Fibroblast of lung (primary cell): ENCODE data around the gene ABCD1. TPM values are rescaled to one million over a fixed set of nuclear protein-coding genes. Genes with fewer than 3 reads are reported as not detected.

ENCODE experiments used
- DNase-seq, 2 donors: peaks; one replicate each; pipeline versions ENCODE4 v3.0.0 to v3.0.0-alpha.2; 2010; ENCODE audit warnings: low read depth in 2 of 2
- H2AFZ ChIP-seq: 2 replicates; pipeline ENCODE4 v1.5.1; 2012; ENCODE audit warnings: low read length, control low read depth, inconsistent platforms
- H3K27ac ChIP-seq: 2 replicates; pipeline ENCODE4 v1.5.1; 2011; ENCODE audit warnings: low read length, control low read depth; ENCODE audit not compliant: insufficient read depth
- H3K27me3 ChIP-seq: 2 replicates; pipeline ENCODE4 v1.5.1; 2011; ENCODE audit warnings: mild to moderate bottlenecking, low read length; ENCODE audit not compliant: control insufficient read depth, insufficient read depth
- H3K36me3 ChIP-seq: 2 replicates; pipeline ENCODE4 v1.5.1; 2011; ENCODE audit warnings: low read length; ENCODE audit not compliant: control insufficient read depth, insufficient read depth
- H3K4me1 ChIP-seq: 2 replicates; pipeline ENCODE4 v1.5.1; 2011; ENCODE audit warnings: low read length; ENCODE audit not compliant: control insufficient read depth, insufficient read depth; ENCODE audit errors: extremely low read depth
- H3K4me2 ChIP-seq: 2 replicates; pipeline ENCODE4 v1.5.1; 2011; ENCODE audit warnings: low read length, control low read depth; ENCODE audit not compliant: insufficient read depth; ENCODE audit errors: extremely low read depth
- H3K4me3 ChIP-seq, 4 experiments: fragments of 200-600 bp in 1 of 4; sonication (generic) in 1 of 4; replicated peaks in 1 of 4; 2 replicates each; pipeline ENCODE4 v1.5.1; 2011 to 2016; ENCODE audit warnings: low read length in 4 of 4, low read depth in 3 of 4, mild to moderate bottlenecking in 3 of 4, control low read depth in 2 of 4, inconsistent platforms in 1 of 4, mixed read lengths in 1 of 4; ENCODE audit not compliant: insufficient read depth in 1 of 4; ENCODE audit errors: control extremely low read depth in 1 of 4
- H3K79me2 ChIP-seq: 2 replicates; pipeline ENCODE4 v1.5.1; 2012; ENCODE audit warnings: mild to moderate bottlenecking, low read length, inconsistent platforms; ENCODE audit not compliant: control insufficient read depth, insufficient read depth
- H3K9ac ChIP-seq: 2 replicates; pipeline ENCODE4 v1.5.1; 2011; ENCODE audit warnings: mild to moderate bottlenecking, low read length, control low read depth; ENCODE audit not compliant: insufficient read depth
- H3K9me3 ChIP-seq: 2 replicates; pipeline ENCODE4 v1.5.1; 2012; ENCODE audit warnings: low read depth, low read length; ENCODE audit not compliant: control insufficient read depth, insufficient read depth
- H4K20me1 ChIP-seq: 2 replicates; pipeline ENCODE4 v1.5.1; 2011; ENCODE audit warnings: low read length; ENCODE audit not compliant: control insufficient read depth, insufficient read depth; ENCODE audit errors: extremely low read depth
- CTCF ChIP-seq, 2 donors: IDR thresholded peaks in 1 of 2; conservative IDR thresholded peaks in 1 of 2; 1 replicate in 1 of 2; 2 replicates in 1 of 2; pipeline ENCODE4 v1.5.1; 2011 to 2012; ENCODE audit warnings: low read length in 2 of 2, control low read depth in 1 of 2, inconsistent platforms in 1 of 2, low read depth in 1 of 2, mild to moderate bottlenecking in 1 of 2
- EZH2 ChIP-seq: IDR thresholded peaks from 2 replicates; pipeline ENCODE4 v1.5.1; 2012; ENCODE audit warnings: low read length, control low read depth, mild to moderate bottlenecking; ENCODE audit errors: missing control alignments
- polyA plus RNA-seq, 2 donors: library from polyadenylated mRNA; depleted of rRNA in 1 of 2; stranded (reverse) in 1 of 2; unstranded in 1 of 2; fragments of >200 nt; gene quantifications; 2 replicates each; pipeline ENCODE4 v1.2.1, GENCODE V29; 2011 to 2012; ENCODE audit warnings: missing spikeins in 1 of 2
- total RNA-seq: library from RNA; depleted of rRNA; stranded (reverse); fragments of >200 nt; gene quantifications from 2 replicates; pipeline ENCODE4 v1.2.1, GENCODE V29; 2014

Gene ABCD1
- total and polyA plus RNA-seq, 2 donors (not counting 1 experiment from before 2014, with no cell fraction given): 4.0 to 12.7 TPM

- no peaks in the 10 kb centered on the region for H3K27me3 ChIP-seq
- no peak overlapping the region for H3K4me2 ChIP-seq
- no peaks in the 10 kb centered on the region for H3K79me2 ChIP-seq
- H3K9me3 ChIP-seq: no peaks in the 10 kb centered on the region
- H4K20me1 ChIP-seq: no peaks in the 10 kb centered on the region
- no peak overlapping the region for H3K4me3 ChIP-seq
- no peak overlapping the region for H3K27ac ChIP-seq
- TF ChIP-seq EZH2 (no peak), CTCF (conservative IDR thresholded peaks at IDR 0.05 in 1 of 2, IDR thresholded peaks at IDR 0.05 in 1 of 2; ENCODE audit: low read depth in 1 of 2, low read length in 2 of 2) (peak; percentile 60 to 62)
- H3K4me1 ChIP-seq: no peaks in the 10 kb centered on the region
- DNase-seq: peak; percentile 73 to 82
- no peak overlapping the region for H2AFZ ChIP-seq
- H3K36me3 ChIP-seq: peaks cover 1% of the 10 kb centered on the region
- no peak overlapping the region for H3K9ac ChIP-seq
These were observed 16.2 kb upstream of the ABCD1 start for GRCh38 chrX:153708415-153708814.

GRCh38 chrX:153709726-153710674 lies 14.7 kb upstream of the ABCD1 start:
- no peaks in the 10 kb centered on the region for H3K9me3 ChIP-seq
- H3K4me2 ChIP-seq: no peak overlapping the region
- H3K79me2 ChIP-seq: no peaks in the 10 kb centered on the region
- H3K4me3 ChIP-seq: no peak overlapping the region
- no peak for TF ChIP-seq CTCF (conservative IDR thresholded peaks at IDR 0.05 in 1 of 2, IDR thresholded peaks at IDR 0.05 in 1 of 2; ENCODE audit: low read depth in 1 of 2, low read length in 2 of 2)
- TF ChIP-seq EZH2: no peak
- no peaks in the 10 kb centered on the region for H3K27me3 ChIP-seq
- H4K20me1 ChIP-seq: no peaks in the 10 kb centered on the region
- DNase-seq: no peak
- H3K9ac ChIP-seq: no peak overlapping the region
- H3K4me1 ChIP-seq: no peaks in the 10 kb centered on the region
- no peak overlapping the region for H3K27ac ChIP-seq
- H2AFZ ChIP-seq: no peak overlapping the region
- peaks cover 1% of the 10 kb centered on the region for H3K36me3 ChIP-seq

GRCh38 chrX:153714256-153714655 lies 10.4 kb upstream of the ABCD1 start:
- H3K27ac ChIP-seq: no peak overlapping the region
- H3K79me2 ChIP-seq: no peaks in the 10 kb centered on the region
- no peak for TF ChIP-seq EZH2
- TF ChIP-seq CTCF (conservative IDR thresholded peaks at IDR 0.05 in 1 of 2, IDR thresholded peaks at IDR 0.05 in 1 of 2; ENCODE audit: low read depth in 1 of 2, low read length in 2 of 2): no peak
- H2AFZ ChIP-seq: no peak overlapping the region
- H4K20me1 ChIP-seq: no peaks in the 10 kb centered on the region
- no peaks in the 10 kb centered on the region for H3K4me1 ChIP-seq
- no peaks in the 10 kb centered on the region for H3K27me3 ChIP-seq
- no peak overlapping the region for H3K4me2 ChIP-seq
- H3K36me3 ChIP-seq: peaks cover 2% of the 10 kb centered on the region
- no peak overlapping the region for H3K9ac ChIP-seq
- no peak for DNase-seq
- no peaks in the 10 kb centered on the region for H3K9me3 ChIP-seq
- H3K4me3 ChIP-seq: no peak overlapping the region
